Gastrocnemius medialis (tissue), 4 donors: ENCODE results near the gene AMBN. TPM values are rescaled to one million over a fixed set of nuclear protein-coding genes. Genes with fewer than 3 reads are reported as not detected.
"Not testable (repeated sequence)": the region's sequence is repeated elsewhere in the genome, so short reads cannot be mapped to it uniquely, and the experiment has no call there.

ENCODE experiments used
- ATAC-seq, 2 donors: fragments of 150-250 bp; one replicate each; pipeline ENCODE4 v1.9.1; 2016
- DNase-seq, 2 donors: peaks; one replicate each; pipeline ENCODE4 v3.0.0-alpha.2; 2019
- H3K27ac ChIP-seq, 4 donors: fragments of 200-600 bp; sonication (generic); 1 replicate in 1 of 4; 2 replicates in 3 of 4; pipeline ENCODE4 v1.5.1; 2016 to 2018; ENCODE audit warnings: mild to moderate bottlenecking in 2 of 4, moderate library complexity in 1 of 4
- H3K27me3 ChIP-seq, 3 donors: fragments of 200-600 bp; sonication (generic) in 2 of 3; 1 replicate in 1 of 3; 2 replicates in 2 of 3; pipeline versions ENCODE4 v1.5.1 to v1.6.0; 2016 to 2019; ENCODE audit warnings: mild to moderate bottlenecking in 1 of 3, moderate library complexity in 1 of 3
- H3K36me3 ChIP-seq, 2 donors: fragments of 200-600 bp; sonication (generic) in 1 of 2; one replicate each; pipeline ENCODE4 v1.5.1; 2017 to 2018
- H3K4me1 ChIP-seq, 2 donors: fragments of 200-600 bp; sonication (generic) in 1 of 2; one replicate each; pipeline ENCODE4 v1.5.1; 2016 to 2017; ENCODE audit warnings: mild to moderate bottlenecking in 2 of 2
- H3K4me3 ChIP-seq, 4 donors: fragments of 200-600 bp; sonication (generic) in 3 of 4; 1 replicate in 1 of 4; 2 replicates in 3 of 4; pipeline ENCODE4 v1.5.1; 2016 to 2019; ENCODE audit warnings: mild to moderate bottlenecking in 2 of 4
- H3K9me3 ChIP-seq, 3 donors: fragments of 200-600 bp; sonication (generic) in 2 of 3; 1 replicate in 1 of 3; 2 replicates in 2 of 3; pipeline ENCODE4 v1.5.1; 2016 to 2019
- POLR2A ChIP-seq, 2 donors: fragments of 450-650 bp; IDR thresholded peaks; one replicate each; pipeline ENCODE4 v1.6.1; 2017; ENCODE audit warnings: antibody characterized with exemption in 2 of 2, mild to moderate bottlenecking in 2 of 2, moderate library complexity in 2 of 2
- in situ Hi-C, 4 donors: fragments of 200-750 bp; cut with MboI; loops; one replicate each; pipeline versions ENCODE4 v1.15.0 to v1.8.0; 2017; ENCODE audit warnings: low sequenced_read_pairs in 4 of 4
- intact Hi-C: fragments of 100-400 bp; cut with DNase I; formaldehyde crosslinking; loops from one replicate; pipeline ENCODE4 v1.15.1; 2023; ENCODE audit warnings: low total_unique reads
- total RNA-seq, 4 donors: library from RNA; depleted of rRNA; stranded (reverse); fragments of >200 nt; gene quantifications; one replicate each; pipeline versions ENCODE4 v1.1.0 to v1.2.3, GENCODE V29; 2016
- TF ChIP-seq, protein P1 (sequence below), 5 experiments: fragments of 450-650 bp in 3 of 5; fragments of 200-600 bp in 2 of 5; sonication (generic) in 2 of 5; IDR thresholded peaks in 4 of 5; conservative IDR thresholded peaks in 1 of 5; 1 replicate in 4 of 5; 2 replicates in 1 of 5; pipeline ENCODE4 v1.5.1; 2016 to 2019; ENCODE audit warnings: antibody characterized with exemption in 5 of 5, mild to moderate bottlenecking in 3 of 5, moderate library complexity in 3 of 5

The AMBN gene
- total RNA-seq, 4 donors from 2014 or later = not detected

- H3K4me1 ChIP-seq = peaks cover 14 to 21% of the 10 kb centered on the region in 2 donors
- intact Hi-C loops = no loop called here
- H3K27ac ChIP-seq = no peak overlapping the region
- TF ChIP-seq, protein P1, sequence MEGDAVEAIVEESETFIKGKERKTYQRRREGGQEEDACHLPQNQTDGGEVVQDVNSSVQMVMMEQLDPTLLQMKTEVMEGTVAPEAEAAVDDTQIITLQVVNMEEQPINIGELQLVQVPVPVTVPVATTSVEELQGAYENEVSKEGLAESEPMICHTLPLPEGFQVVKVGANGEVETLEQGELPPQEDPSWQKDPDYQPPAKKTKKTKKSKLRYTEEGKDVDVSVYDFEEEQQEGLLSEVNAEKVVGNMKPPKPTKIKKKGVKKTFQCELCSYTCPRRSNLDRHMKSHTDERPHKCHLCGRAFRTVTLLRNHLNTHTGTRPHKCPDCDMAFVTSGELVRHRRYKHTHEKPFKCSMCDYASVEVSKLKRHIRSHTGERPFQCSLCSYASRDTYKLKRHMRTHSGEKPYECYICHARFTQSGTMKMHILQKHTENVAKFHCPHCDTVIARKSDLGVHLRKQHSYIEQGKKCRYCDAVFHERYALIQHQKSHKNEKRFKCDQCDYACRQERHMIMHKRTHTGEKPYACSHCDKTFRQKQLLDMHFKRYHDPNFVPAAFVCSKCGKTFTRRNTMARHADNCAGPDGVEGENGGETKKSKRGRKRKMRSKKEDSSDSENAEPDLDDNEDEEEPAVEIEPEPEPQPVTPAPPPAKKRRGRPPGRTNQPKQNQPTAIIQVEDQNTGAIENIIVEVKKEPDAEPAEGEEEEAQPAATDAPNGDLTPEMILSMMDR (IDR thresholded peaks at IDR 0.05 in 4 of 5, conservative IDR thresholded peaks at IDR 0.05 in 1 of 5) = no peak
- TF ChIP-seq POLR2A (IDR thresholded peaks at IDR 0.05) = no peak
- H3K27me3 ChIP-seq = no peaks in the 10 kb centered on the region
- ATAC-seq (no peak), DNase-seq (no peak)
- peaks cover 0 to 17% of the 10 kb centered on the region in 2 donors for H3K36me3 ChIP-seq
- no peaks in the 10 kb centered on the region for H3K9me3 ChIP-seq
- in situ Hi-C loops = no loop called here
- no peak overlapping the region for H3K4me3 ChIP-seq
Measured at GRCh38 chr4:70640192-70640591, 48.1 kb downstream of the AMBN start.

DNA sequence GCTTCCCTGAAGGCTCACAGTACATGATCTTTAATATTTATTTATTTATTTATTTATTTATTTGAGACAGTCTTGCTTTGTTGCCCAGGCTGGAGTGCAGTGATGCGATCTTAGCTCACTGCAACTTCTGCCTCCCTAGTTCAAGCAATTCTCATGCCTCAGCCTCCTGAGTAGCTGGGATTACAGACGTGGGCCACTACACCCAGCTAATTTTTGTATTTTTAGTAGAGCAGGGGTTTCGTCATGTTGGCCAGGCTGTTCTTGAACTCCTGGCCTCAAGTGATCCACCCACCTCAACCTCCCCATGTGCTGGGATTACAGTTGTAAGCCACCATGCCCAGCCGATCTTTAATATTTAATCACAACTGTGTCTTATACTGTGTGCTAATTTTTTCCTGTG, 58.7 kb downstream of the AMBN start:
- not testable (repeated sequence) for DNase-seq, H3K27me3 ChIP-seq, H3K9me3 ChIP-seq, H3K4me3 ChIP-seq, ATAC-seq, H3K36me3 ChIP-seq, H3K27ac ChIP-seq, H3K4me1 ChIP-seq
- intact Hi-C loops (loop anchor here (5.0 kb wide), 1 partner anchor 37 kb away; the partner anchor contains the start of gene UTP3), in situ Hi-C loops (loop anchor here in 3 of 4 donors (25.0 kb wide), 2 partner anchors 337 to 362 kb away; partner anchors contain the start of gene DCK (in 1 of the 3))

GRCh38 chr4:70651864-70652506, 59.9 kb downstream of the AMBN start:
- H3K36me3 ChIP-seq = no peaks in the 10 kb centered on the region
- H3K27ac ChIP-seq = no peak overlapping the region
- H3K27me3 ChIP-seq = no peaks in the 10 kb centered on the region
- no peaks in the 10 kb centered on the region for H3K9me3 ChIP-seq
- peak in 1 of 2 donors; percentile 51 for ATAC-seq
- in situ Hi-C loops (loop anchor here in 3 of 4 donors (25.0 kb wide), 2 partner anchors 335 to 360 kb away; partner anchors contain the start of gene DCK (in 1 of the 3)), intact Hi-C loops (loop anchor here (1.0 to 5.0 kb wide), 2 partner anchors 35 to 357 kb away; partner anchors contain the start of gene UTP3)
- peaks cover 0 to 4% of the 10 kb centered on the region in 2 donors for H3K4me1 ChIP-seq
- DNase-seq = no peak
- no peak overlapping the region for H3K4me3 ChIP-seq
- TF ChIP-seq POLR2A (IDR thresholded peaks at IDR 0.05) = no peak
- TF ChIP-seq, protein P1 (IDR thresholded peaks at IDR 0.05 in 4 of 5, conservative IDR thresholded peaks at IDR 0.05 in 1 of 5) = peak; percentile 36 to 57 (median 43)

DNA sequence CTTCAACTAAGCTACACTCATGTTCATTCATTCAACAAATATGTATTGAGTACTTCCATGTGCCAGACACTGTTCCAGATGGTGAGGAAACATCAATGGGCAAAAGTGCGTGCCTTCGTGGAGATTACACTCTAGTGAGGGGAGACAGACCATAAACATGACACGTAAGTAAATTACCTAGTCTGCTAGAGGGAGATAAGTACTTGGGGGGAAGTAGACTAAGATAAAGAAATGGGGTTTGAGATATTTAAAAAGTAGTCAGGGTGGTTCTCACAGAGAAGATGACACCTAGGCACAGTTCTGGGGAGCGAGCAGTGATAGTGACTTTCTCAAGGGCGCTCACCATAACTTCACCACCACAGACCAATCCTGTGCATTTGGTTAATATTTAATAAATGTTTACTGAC, 62.6 kb downstream of the AMBN start:
- H3K36me3 ChIP-seq = no peaks in the 10 kb centered on the region
- DNase-seq (no peak), ATAC-seq (no peak)
- H3K4me3 ChIP-seq = no peak overlapping the region
- no peak overlapping the region for H3K27ac ChIP-seq
- in situ Hi-C loops (loop anchor here in 3 of 4 donors (25.0 kb wide), 2 partner anchors 333 to 358 kb away; partner anchors contain the start of gene DCK (in 1 of the 3)), intact Hi-C loops (loop anchor here (5.0 kb wide), 1 partner anchor 33 kb away; the partner anchor contains the start of gene UTP3)
- H3K27me3 ChIP-seq = no peaks in the 10 kb centered on the region
- H3K9me3 ChIP-seq = no peaks in the 10 kb centered on the region
- no peak for TF ChIP-seq POLR2A (IDR thresholded peaks at IDR 0.05)
- TF ChIP-seq, protein P1 (IDR thresholded peaks at IDR 0.05 in 4 of 5, conservative IDR thresholded peaks at IDR 0.05 in 1 of 5) = no peak
- peaks cover 0 to 4% of the 10 kb centered on the region in 2 donors for H3K4me1 ChIP-seq

Other genes with a start within 250 kb of the AMBN start
- gene SMR3A, start 231.5 kb upstream of the AMBN start, total RNA-seq = not detected
- gene SMR3B, start 209.1 kb upstream of the AMBN start, total RNA-seq = not detected
- gene OPRPN, start 194.3 kb upstream of the AMBN start, total RNA-seq = not detected
- gene MUC7, start 120.1 kb upstream of the AMBN start, total RNA-seq = not detected
- gene AMTN, start 73.7 kb upstream of the AMBN start, total RNA-seq = not detected
- 1 to 10 TPM in 3 of 4 donors, under 1 TPM in 1; 0.20 to 9.2 (median 2.8) TPM for gene ENAM, start 36.5 kb downstream of the AMBN start, total RNA-seq
- 1 to 10 TPM in 1 of 4 donors, under 1 TPM in 2, not detected in 1; 0.55 to 3.9 (median 0.60) TPM for gene JCHAIN, start 74.3 kb downstream of the AMBN start, total RNA-seq
- 10 to 100 TPM in 3 of 4 donors, 1 to 10 TPM in 1; 6.3 to 13.0 (median 11.8) TPM for gene UTP3, start 96.3 kb downstream of the AMBN start, total RNA-seq
- 10 to 100 TPM; 30.9 to 41.8 (median 37.2) TPM for gene RUFY3, start 129.7 kb downstream of the AMBN start, total RNA-seq
- gene GRSF1, start 247.6 kb downstream of the AMBN start, total RNA-seq = 100 to 1,000 TPM; 121 to 158 (median 140) TPM